HepG2 (cell line): ENCODE data around the gene KRT79. TPM values are rescaled to one million over a fixed set of nuclear protein-coding genes. Genes with fewer than 3 reads are reported as not detected.

Experiments used
- ARID3A ChIP-seq: IDR thresholded peaks from 2 replicates; pipeline ENCODE4 v1.6.1; 2012; ENCODE audit warnings: low read depth, low read length, improper control_type of control experiment
- ATF4 ChIP-seq, 2 experiments: fragments of 450-650 bp in 1 of 2; sonication (generic) in 1 of 2; formaldehyde crosslinking; IDR thresholded peaks; 2 replicates each; pipeline versions ENCODE4 v1.5.0 to v1.8.0; 2020 to 2022; ENCODE audit warnings: mild to moderate bottlenecking in 1 of 2, missing genetic modification reagents in 1 of 2
- FOXC1 ChIP-seq: sonication (generic); formaldehyde crosslinking; IDR thresholded peaks from 2 replicates; pipeline ENCODE4 v1.8.0; 2022; ENCODE audit warnings: mild to moderate bottlenecking, missing genetic modification reagents, borderline replicate concordance
- FUBP1 ChIP-seq: sonication (generic); formaldehyde crosslinking; IDR thresholded peaks from 2 replicates; pipeline ENCODE4 v1.5.1; 2020; ENCODE audit warnings: missing genetic modification reagents, mild to moderate bottlenecking, borderline replicate concordance
- GRHL1 ChIP-seq: sonication (generic); formaldehyde crosslinking; conservative IDR thresholded peaks from 2 replicates; pipeline ENCODE4 v1.8.0; 2022; ENCODE audit warnings: missing genetic modification reagents
- PBX2 ChIP-seq: IDR thresholded peaks from 2 replicates; pipeline ENCODE4 v1.6.1; 2016; ENCODE audit warnings: control low read depth
- SMARCE1 ChIP-seq: fragments of 450-650 bp; IDR thresholded peaks from 2 replicates; pipeline ENCODE4 v1.6.1; 2017; ENCODE audit warnings: borderline replicate concordance
- SMC3 ChIP-seq: IDR thresholded peaks from 2 replicates; pipeline ENCODE4 v1.6.1; 2011; ENCODE audit warnings: low read length, improper control_type of control experiment
- TEAD2 ChIP-seq: sonication (generic); formaldehyde crosslinking; IDR thresholded peaks from 2 replicates; pipeline ENCODE4 v1.9.0; 2021; ENCODE audit warnings: missing genetic modification reagents
- ZBED4 ChIP-seq: sonication (generic); formaldehyde crosslinking; IDR thresholded peaks from 2 replicates; pipeline ENCODE4 v1.4.0; 2020; ENCODE audit warnings: missing genetic modification reagents, borderline replicate concordance
- ZFP1 ChIP-seq: IDR thresholded peaks from 2 replicates; pipeline ENCODE4 v1.6.1; 2016
- ZNF121 ChIP-seq: sonication (generic); formaldehyde crosslinking; IDR thresholded peaks from 2 replicates; pipeline ENCODE4 v1.5.0; 2020; ENCODE audit warnings: mild to moderate bottlenecking, missing genetic modification reagents
- ZNF136 ChIP-seq: sonication (generic); formaldehyde crosslinking; IDR thresholded peaks from 2 replicates; pipeline ENCODE4 v1.8.1; 2022; ENCODE audit warnings: low read depth, mild to moderate bottlenecking, moderate library complexity, missing genetic modification reagents
- ZNF614 ChIP-seq: IDR thresholded peaks from 2 replicates; pipeline ENCODE4 v1.6.1; 2018; ENCODE audit warnings: missing biosample characterization, missing genetic modification reagents, inconsistent platforms, borderline replicate concordance
- ZNF7 ChIP-seq: IDR thresholded peaks from 2 replicates; pipeline ENCODE4 v1.6.1; 2016; ENCODE audit warnings: missing biosample characterization, missing genetic modification reagents
- ZNF775 ChIP-seq: sonication (generic); formaldehyde crosslinking; IDR thresholded peaks from 2 replicates; pipeline ENCODE4 v1.4.0; 2020; ENCODE audit warnings: missing genetic modification reagents, mild to moderate bottlenecking, moderate library complexity, borderline replicate concordance
- ZNF792 ChIP-seq: IDR thresholded peaks from 2 replicates; pipeline ENCODE4 v1.6.1; 2016
- polyA plus RNA-seq, 8 experiments: library from polyadenylated mRNA; depleted of rRNA in 3 of 8; stranded (reverse) in 7 of 8; unstranded in 1 of 8; fragments of >200 nt; fragmentation: Illumina TruSeq in 4 of 8; extraction: Trizol in 4 of 8; gene quantifications; 2 replicates each; pipeline versions ENCODE4 v1.2.1 to v1.2.3, GENCODE V29; 2011 to 2016; ENCODE audit warnings: low read depth in 4 of 8, missing spikeins in 1 of 8, mixed read lengths in 1 of 8; ENCODE audit not compliant: insufficient read depth in 1 of 8
- total RNA-seq, 5 experiments: library from RNA; depleted of rRNA; stranded (reverse); fragments of >200 nt; fragmentation: Illumina TruSeq; extraction: Trizol; gene quantifications; 2 replicates each; pipeline ENCODE4 v1.2.3, GENCODE V29; 2016; ENCODE audit warnings: low read depth in 1 of 5

Gene KRT79
- total and polyA plus RNA-seq, 2 of the 13 experiments (the other 11 are each of a cell fraction or from before 2014, with no cell fraction given) = 0.09 TPM; not detected in 1

GRCh38 chr12:52879394-52880351 lies 45.6 kb upstream of the KRT79 start (continued):
- TF ChIP-seq FUBP1 (CRISPR knock-in tag) = no peak
- TF ChIP-seq FOXC1 = no peak
- TF ChIP-seq ZNF792 (CRISPR knock-in tag) = no peak
- TF ChIP-seq SMARCE1 = no peak
- no peak; the same call in 1 of the 2 replicates for TF ChIP-seq ZNF121 (CRISPR knock-in tag)
- peak; percentile 77 for TF ChIP-seq SMC3
- no peak for TF ChIP-seq GRHL1 (CRISPR knock-in tag)
- no peak for TF ChIP-seq ARID3A
- TF ChIP-seq TEAD2 (CRISPR knock-in tag) = no peak
- no peak; a peak in 1 of 4 replicates for TF ChIP-seq ATF4 (CRISPR knock-in tag; IDR thresholded peaks at IDR 0.05)
- TF ChIP-seq ZNF136 (CRISPR knock-in tag) = peak; percentile 11; the same call in 1 of the 2 replicates
- 0 out of 2 replicates have a peak, but pooled peaks have one; percentile 23 for TF ChIP-seq ZFP1
- TF ChIP-seq ZNF7 (CRISPR knock-in tag) = no peak
- TF ChIP-seq PBX2 (CRISPR knock-in tag) = no peak
- TF ChIP-seq ZBED4 (CRISPR knock-in tag) = no peak
- no peak for TF ChIP-seq ZNF775 (CRISPR knock-in tag)
- no peak for TF ChIP-seq ZNF614
